ENCODE measurements around the gene IGF2BP1. TPM values are rescaled to one million over a fixed set of nuclear protein-coding genes. Genes with fewer than 3 reads are reported as not detected.
A peak's percentile ranks its signal among the peaks of the same experiment; 100 is the strongest.

The IGF2BP1 gene
- total and polyA plus RNA-seq, 7 donors = 0.14 to 0.36 (median 0.20) TPM; not detected in 4

DNA sequence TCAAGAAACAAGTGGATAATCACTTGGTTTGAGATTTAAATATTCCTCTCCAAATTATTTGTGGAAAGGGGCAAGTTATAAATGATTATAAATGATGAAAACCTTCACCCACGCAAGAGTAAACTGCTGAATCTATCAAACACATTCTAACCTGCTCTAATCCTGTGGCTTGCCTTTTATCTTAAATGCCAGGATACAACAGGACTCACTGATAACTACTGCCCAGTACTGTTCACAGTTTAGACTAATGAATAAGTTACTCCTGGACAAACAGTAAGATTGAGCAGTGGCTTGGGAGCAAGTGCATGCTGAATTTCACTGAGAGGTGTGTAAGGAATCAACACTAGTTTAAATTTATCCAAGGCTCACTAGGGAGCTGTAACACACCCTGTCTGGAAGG, 31.1 kb downstream of the IGF2BP1 start:
- no peak overlapping the region for H3K4me3 ChIP-seq
- H3K9me3 ChIP-seq = no peaks in the 10 kb centered on the region
- 93 to 96% methylated on average over 1 of the region's 1 CpG for WGBS, 2 donors
- H3K36me3 ChIP-seq = no peaks in the 10 kb centered on the region
- H3K4me1 ChIP-seq = peaks cover 0 to 5% (median 0%) of the 10 kb centered on the region in 4 donors
- H3K27me3 ChIP-seq = peaks cover 0 to 5% (median 0%) of the 10 kb centered on the region in 3 donors
- TF ChIP-seq POLR2AphosphoS5 (IDR thresholded peaks at IDR 0.05) (no peak), EP300 (IDR thresholded peaks at IDR 0.05) (no peak), POLR2A (IDR thresholded peaks at IDR 0.05) (no peak)
- TF ChIP-seq, protein P1, sequence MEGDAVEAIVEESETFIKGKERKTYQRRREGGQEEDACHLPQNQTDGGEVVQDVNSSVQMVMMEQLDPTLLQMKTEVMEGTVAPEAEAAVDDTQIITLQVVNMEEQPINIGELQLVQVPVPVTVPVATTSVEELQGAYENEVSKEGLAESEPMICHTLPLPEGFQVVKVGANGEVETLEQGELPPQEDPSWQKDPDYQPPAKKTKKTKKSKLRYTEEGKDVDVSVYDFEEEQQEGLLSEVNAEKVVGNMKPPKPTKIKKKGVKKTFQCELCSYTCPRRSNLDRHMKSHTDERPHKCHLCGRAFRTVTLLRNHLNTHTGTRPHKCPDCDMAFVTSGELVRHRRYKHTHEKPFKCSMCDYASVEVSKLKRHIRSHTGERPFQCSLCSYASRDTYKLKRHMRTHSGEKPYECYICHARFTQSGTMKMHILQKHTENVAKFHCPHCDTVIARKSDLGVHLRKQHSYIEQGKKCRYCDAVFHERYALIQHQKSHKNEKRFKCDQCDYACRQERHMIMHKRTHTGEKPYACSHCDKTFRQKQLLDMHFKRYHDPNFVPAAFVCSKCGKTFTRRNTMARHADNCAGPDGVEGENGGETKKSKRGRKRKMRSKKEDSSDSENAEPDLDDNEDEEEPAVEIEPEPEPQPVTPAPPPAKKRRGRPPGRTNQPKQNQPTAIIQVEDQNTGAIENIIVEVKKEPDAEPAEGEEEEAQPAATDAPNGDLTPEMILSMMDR (IDR thresholded peaks at IDR 0.05) = no peak
- DNase-seq = no peak
- H3K27ac ChIP-seq = no peak overlapping the region
- intact Hi-C loops (cut with DNase I) = no loop called here

DNA sequence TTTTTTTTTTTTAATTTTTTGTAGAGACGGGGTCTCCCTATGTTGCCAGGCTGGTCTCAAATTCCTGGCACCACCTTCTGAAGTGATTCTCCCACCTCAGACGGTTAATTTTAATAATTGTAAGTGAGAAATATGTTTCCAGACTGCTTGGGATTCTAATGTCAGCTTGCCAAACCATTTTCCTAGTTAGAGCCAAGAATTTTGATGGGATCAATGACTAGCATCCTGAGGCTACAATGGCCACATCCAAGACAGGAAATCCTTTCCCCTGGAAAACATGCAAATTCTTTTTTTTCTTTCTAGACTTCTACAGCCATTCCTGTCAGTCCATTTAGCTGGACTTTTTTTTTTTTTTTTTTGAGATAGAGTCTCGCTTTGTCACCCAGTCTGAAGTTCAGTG, 32.6 kb downstream of the IGF2BP1 start:
- TF ChIP-seq POLR2A (IDR thresholded peaks at IDR 0.05) (no peak), EP300 (IDR thresholded peaks at IDR 0.05) (no peak), POLR2AphosphoS5 (IDR thresholded peaks at IDR 0.05) (no peak)
- TF ChIP-seq, protein P1 (IDR thresholded peaks at IDR 0.05) = no peak
- peaks cover 0 to 5% (median 0%) of the 10 kb centered on the region in 4 donors for H3K4me1 ChIP-seq
- peaks cover 0 to 5% (median 0%) of the 10 kb centered on the region in 3 donors for H3K27me3 ChIP-seq
- H3K36me3 ChIP-seq = no peaks in the 10 kb centered on the region
- H3K4me3 ChIP-seq = no peak overlapping the region
- no peak for DNase-seq
- intact Hi-C loops (cut with DNase I) = loop anchor here (5.0 to 10.0 kb wide), 3 partner anchors 85 to 355 kb away; partner anchors contain the start of gene SNF8
- 89 to 90% methylated on average over 3 of the region's 3 CpGs for WGBS, 2 donors
- no peak overlapping the region for H3K27ac ChIP-seq
- H3K9me3 ChIP-seq = no peaks in the 10 kb centered on the region

DNA sequence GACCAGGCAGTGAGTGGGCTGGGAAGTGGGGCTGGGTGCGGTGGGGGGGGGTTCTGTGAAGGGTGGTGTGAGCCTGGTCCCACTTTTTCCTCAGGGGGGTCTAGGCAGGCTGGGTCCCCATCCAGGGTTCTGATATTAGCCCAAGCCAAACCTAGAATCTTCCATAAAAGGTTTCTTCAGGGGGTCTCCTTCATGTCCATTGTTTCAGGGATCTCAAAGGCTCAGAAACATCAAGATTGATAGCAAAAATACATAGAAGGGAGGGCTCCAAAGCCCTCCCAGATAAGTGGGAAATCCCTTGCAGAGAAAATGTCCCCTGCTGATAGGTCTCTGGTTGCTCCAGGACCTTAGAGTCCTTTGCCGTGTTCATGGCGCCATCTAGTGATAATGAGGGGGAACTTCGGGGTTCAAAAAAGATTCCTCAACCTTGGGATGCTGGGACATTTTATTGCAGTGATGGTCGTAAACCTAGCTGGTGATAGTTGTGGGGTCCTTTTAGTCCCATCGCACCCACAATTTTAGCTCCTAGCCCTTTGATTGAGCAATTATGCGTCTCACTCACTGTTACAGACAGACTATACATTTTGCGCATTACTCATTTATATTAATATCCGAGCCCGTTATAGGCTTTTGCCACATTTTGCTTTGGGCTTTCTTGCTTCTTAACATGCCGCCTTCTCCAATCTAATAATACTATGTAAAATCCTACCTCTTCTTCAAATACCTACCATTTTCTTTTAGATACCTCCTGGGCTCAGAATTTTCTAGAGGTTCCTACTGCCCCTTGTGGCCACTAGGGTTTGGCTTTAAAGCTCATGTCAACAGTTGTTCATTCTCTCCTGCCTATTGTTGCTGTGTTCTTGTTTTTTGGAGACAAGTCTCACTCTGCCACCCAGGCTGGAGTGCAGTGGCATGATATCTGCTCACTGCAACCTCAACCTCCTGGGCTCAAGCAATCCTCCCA, 35.1 kb downstream of the IGF2BP1 start:
- DNase-seq = no peak
- H3K4me3 ChIP-seq = no peak overlapping the region
- H3K4me1 ChIP-seq = peaks cover 0 to 11% (median 3%) of the 10 kb centered on the region in 4 donors
- intact Hi-C loops (cut with DNase I) = loop anchor here (5.0 to 10.0 kb wide), 3 partner anchors 87 to 357 kb away; partner anchors contain the start of gene SNF8
- 16 to 42% methylated on average over 11 of the region's 11 CpGs for WGBS, 2 donors
- TF ChIP-seq EP300 (IDR thresholded peaks at IDR 0.05) (no peak), POLR2AphosphoS5 (IDR thresholded peaks at IDR 0.05) (no peak), POLR2A (IDR thresholded peaks at IDR 0.05) (no peak)
- TF ChIP-seq, protein P1 (IDR thresholded peaks at IDR 0.05) = peak; percentile 45 to 74 (median 53)
- H3K36me3 ChIP-seq = no peaks in the 10 kb centered on the region
- H3K9me3 ChIP-seq = no peaks in the 10 kb centered on the region
- H3K27ac ChIP-seq = no peak overlapping the region
- H3K27me3 ChIP-seq = no peaks in the 10 kb centered on the region

DNA sequence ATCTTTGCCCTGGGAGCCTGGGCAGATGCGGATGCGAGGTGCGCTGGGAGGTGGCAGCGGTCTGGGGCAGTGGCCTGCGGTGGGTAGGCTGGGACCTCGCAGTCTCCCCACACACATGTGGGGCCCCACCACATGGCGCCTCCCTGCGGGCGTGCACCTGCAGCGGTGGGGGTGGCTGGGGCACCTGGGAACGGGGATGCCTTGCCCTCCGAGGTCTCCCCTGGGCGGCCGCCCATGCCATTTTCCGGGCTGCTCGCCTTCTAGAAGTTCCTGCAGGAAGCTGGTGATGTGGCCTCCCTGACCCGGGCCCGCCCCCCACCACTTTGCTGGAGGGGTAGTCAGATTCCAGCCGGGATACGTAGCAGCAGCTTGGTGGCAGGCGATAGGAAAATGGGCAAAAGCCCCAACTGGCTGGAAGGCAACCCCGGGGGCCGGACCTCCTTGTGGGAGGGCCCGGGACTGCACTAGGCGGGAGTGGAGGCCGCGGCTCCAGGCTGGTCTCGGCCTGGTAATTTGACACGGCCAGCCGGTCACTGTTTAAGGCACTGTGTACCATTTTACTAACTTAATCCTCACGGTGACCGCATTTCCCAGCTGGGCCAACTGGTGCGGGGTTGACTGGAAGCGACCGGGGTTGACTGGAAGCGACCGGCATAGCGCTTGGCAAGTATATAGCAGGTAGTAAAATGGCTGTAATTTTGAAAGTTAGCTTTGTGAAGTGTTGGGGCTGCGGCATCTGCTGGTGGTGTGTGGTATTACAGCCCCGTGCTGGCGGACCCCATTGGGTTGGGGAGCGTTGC, 38.5 kb downstream of the IGF2BP1 start:
- H3K27me3 ChIP-seq = no peaks in the 10 kb centered on the region

More for the DNA sequence above, 38.5 kb downstream of the IGF2BP1 start:
- intact Hi-C loops (cut with DNase I) = loop anchor here (5.0 to 10.0 kb wide), 3 partner anchors 91 to 361 kb away; partner anchors contain the start of gene SNF8
- Histone ChIP-seq H3K4me1 (peaks cover 0 to 11% (median 3%) of the 10 kb centered on the region in 4 donors), H3K36me3 (no peaks in the 10 kb centered on the region), H3K4me3 (peak overlapping the region in 3 of 4 donors; percentile 32 to 40 (median 38)), H3K27ac (peak overlapping the region in 3 of 4 donors; percentile 61 to 68 (median 63)), H3K9me3 (no peaks in the 10 kb centered on the region)
- DNase-seq = no peak
- TF ChIP-seq, protein P1 (IDR thresholded peaks at IDR 0.05) = peak; percentile 53 to 86 (median 82)
- TF ChIP-seq POLR2AphosphoS5 (IDR thresholded peaks at IDR 0.05) = no peak
- no peak for TF ChIP-seq EP300 (IDR thresholded peaks at IDR 0.05)
- WGBS, 2 donors = 80 to 82% methylated on average over 42 of the region's 42 CpGs

Data from sigmoid colon (tissue), 7 donors.